IMR-90 (cell line): ENCODE results near the gene YBX2. TPM values are rescaled to one million over a fixed set of nuclear protein-coding genes. Genes with fewer than 3 reads are reported as not detected.
A peak's percentile ranks its signal among the peaks of the same experiment; 100 is the strongest.

Experiments used
- ATAC-seq: fragments of 200-7000 bp; cut with Tn5 transposase; 2 replicates; pipeline ENCODE4 v1.9.1; 2020; ENCODE audit warnings: low read depth, mild to moderate bottlenecking, moderate library complexity
- BruUV-seq: library from RNA; stranded (reverse); fragments of 400-500 nt; replicated peaks from 2 replicates; lab custom pipeline; 2021; lab: Mats Ljungman, UMichigan
- CTCF ChIA-PET: fragments of 300-600 bp; formaldehyde crosslinking; extraction: SDS; loops from one replicate; lab custom pipeline; 2021; ENCODE audit warnings: antibody characterized with exemption; lab: Yijun Ruan, JAX
- POLR2A ChIA-PET: fragments of 300-600 bp; sonication (Branson Sonifier 250); formaldehyde crosslinking; loops from one replicate; lab custom pipeline; 2022; ENCODE audit warnings: antibody characterized with exemption; ENCODE audit not compliant: unreplicated experiment; lab: Charles Lee
- DNase-seq: peaks from one replicate; pipeline ENCODE4 v3.0.0; 2013
- H2AFZ ChIP-seq: replicated peaks from 2 replicates; pipeline ENCODE3; 2013; ENCODE audit warnings: low read length, mild to moderate bottlenecking; ENCODE audit not compliant: poor library complexity
- H2AK5ac ChIP-seq: 2 replicates; pipeline ENCODE4 v1.6.1; 2013; ENCODE audit warnings: low read depth, low read length, inconsistent platforms
- H2AK9ac ChIP-seq: replicated peaks from 2 replicates; pipeline ENCODE3; 2013; ENCODE audit warnings: mild to moderate bottlenecking, low read depth, low read length, moderate library complexity; ENCODE audit not compliant: poor library complexity
- H2BK120ac ChIP-seq: 2 replicates; pipeline ENCODE4 v1.6.1; 2013; ENCODE audit warnings: low read depth, low read length, inconsistent platforms
- H2BK15ac ChIP-seq: 3 replicates; pipeline ENCODE4 v1.6.1; 2013; ENCODE audit warnings: low read depth, low read length, inconsistent platforms
- H2BK20ac ChIP-seq: 2 replicates; pipeline ENCODE4 v1.6.1; 2013; ENCODE audit warnings: low read depth, mild to moderate bottlenecking, inconsistent platforms, low read length, moderate library complexity
- H2BK5ac ChIP-seq: 2 replicates; pipeline ENCODE4 v1.6.1; 2013; ENCODE audit warnings: mild to moderate bottlenecking, low read depth, low read length, inconsistent platforms; ENCODE audit not compliant: poor library complexity, severe bottlenecking
- H3K14ac ChIP-seq: replicated peaks from 2 replicates; pipeline ENCODE4 v1.6.1; 2013; ENCODE audit warnings: low read depth, low read length, inconsistent platforms
- H3K18ac ChIP-seq: 2 replicates; pipeline ENCODE4 v1.6.1; 2013; ENCODE audit warnings: low read depth, low read length, control low read depth
- H3K23ac ChIP-seq: 2 replicates; pipeline ENCODE4 v1.6.1; 2013; ENCODE audit warnings: low read depth, low read length, inconsistent platforms
- H3K27ac ChIP-seq: 2 replicates; pipeline ENCODE4 v1.5.1; 2013; ENCODE audit warnings: mild to moderate bottlenecking, control low read depth, low read length; ENCODE audit not compliant: insufficient read depth
- H3K27me3 ChIP-seq: 2 replicates; pipeline ENCODE4 v1.6.1; 2013; ENCODE audit warnings: low read length; ENCODE audit not compliant: control insufficient read depth, insufficient read depth
- H3K36me3 ChIP-seq: 2 replicates; pipeline ENCODE4 v1.6.1; 2013; ENCODE audit warnings: low read length, mixed read lengths; ENCODE audit not compliant: control insufficient read depth, insufficient read depth
- H3K4ac ChIP-seq: 2 replicates; pipeline ENCODE4 v1.6.1; 2013; ENCODE audit warnings: low read depth, low read length, inconsistent platforms
- H3K4me1 ChIP-seq: 2 replicates; pipeline ENCODE4 v1.6.1; 2013; ENCODE audit warnings: low read length, mixed read lengths; ENCODE audit not compliant: control insufficient read depth, insufficient read depth
- H3K4me2 ChIP-seq: 2 replicates; pipeline ENCODE4 v1.6.1; 2013; ENCODE audit warnings: low read depth, mild to moderate bottlenecking, control low read depth, low read length, moderate library complexity
- H3K4me3 ChIP-seq: 2 replicates; pipeline ENCODE4 v1.5.1; 2013; ENCODE audit warnings: low read depth, mild to moderate bottlenecking, control low read depth, low read length, moderate library complexity; ENCODE audit not compliant: insufficient read depth
- H3K56ac ChIP-seq: 2 replicates; pipeline ENCODE4 v1.6.1; 2013; ENCODE audit warnings: low read length, inconsistent platforms; ENCODE audit not compliant: insufficient read depth; ENCODE audit errors: extremely low read depth
- H3K79me1 ChIP-seq, 2 experiments: 2 replicates each; pipeline ENCODE4 v1.6.1; 2013; ENCODE audit warnings: low read length in 2 of 2, inconsistent platforms in 1 of 2, low read depth in 1 of 2
- H3K9ac ChIP-seq: 2 replicates; pipeline ENCODE4 v1.6.1; 2013; ENCODE audit warnings: low read depth, low read length, control low read depth
- H3K9me1 ChIP-seq: 2 replicates; pipeline ENCODE4 v1.6.1; 2013; ENCODE audit warnings: low read length, inconsistent platforms; ENCODE audit not compliant: insufficient read depth
- H3K9me3 ChIP-seq: 2 replicates; pipeline ENCODE4 v1.6.1; 2013; ENCODE audit warnings: low read length; ENCODE audit not compliant: control insufficient read depth, insufficient read depth
- H4K20me1 ChIP-seq: 2 replicates; pipeline ENCODE4 v1.6.1; 2013; ENCODE audit warnings: low read length, inconsistent platforms; ENCODE audit not compliant: insufficient read depth
- H4K5ac ChIP-seq: 2 replicates; pipeline ENCODE4 v1.6.1; 2013; ENCODE audit warnings: mild to moderate bottlenecking, low read depth, low read length, control low read depth
- H4K8ac ChIP-seq, 2 experiments: 2 replicates each; pipeline ENCODE4 v1.6.1; 2013; ENCODE audit warnings: low read depth in 2 of 2, low read length in 2 of 2, control low read depth in 1 of 2, inconsistent platforms in 1 of 2
- H4K91ac ChIP-seq: 2 replicates; pipeline ENCODE4 v1.6.1; 2013; ENCODE audit warnings: low read depth, low read length, inconsistent platforms; ENCODE audit not compliant: insufficient read depth
- MXI1 ChIP-seq: IDR thresholded peaks from 2 replicates; pipeline ENCODE4 v1.6.1; 2012; ENCODE audit warnings: low read depth, mild to moderate bottlenecking, low read length, moderate library complexity, borderline replicate concordance
- RCOR1 ChIP-seq: IDR thresholded peaks from 2 replicates; pipeline ENCODE4 v1.6.1; 2012; ENCODE audit warnings: mild to moderate bottlenecking, low read length, improper control_type of control experiment; ENCODE audit not compliant: insufficient replicate concordance
- WGBS, 2 experiments: methylation state at CpG; one replicate each; pipeline versions ENCODE4 v1.1.5 to v1.1.7; 2013; ENCODE audit warnings: missing lambda C conversion rate in 2 of 2; ENCODE audit not compliant: insufficient read length in 1 of 2; ENCODE audit errors: extremely low coverage in 2 of 2; 5-methylcytosine and 5-hydroxymethylcytosine counted together
- dilution Hi-C: fragments of 300-500 bp; cut with HindIII; formaldehyde crosslinking; loops from one replicate; pipeline ENCODE4 v1.14.3; 2018; ENCODE audit warnings: low sequenced_read_pairs; ENCODE audit not compliant: unreplicated experiment
- in situ Hi-C: fragments of 300-500 bp; cut with MboI; formaldehyde crosslinking; loops from 3 replicates; pipeline ENCODE4 v1.14.3; 2019; ENCODE audit warnings: low sequenced_read_pairs, inconsistent platforms, mixed read lengths
- intact Hi-C: fragments of 100-400 bp; cut with micrococcal nuclease; formaldehyde crosslinking; loops from 2 replicates; pipeline ENCODE4 v1.10.0; 2022
- polyA plus RNA-seq, 3 experiments: library from polyadenylated mRNA; depleted of rRNA; stranded (reverse); fragments of >200 nt; gene quantifications; 2 replicates each; pipeline ENCODE4 v1.2.3, GENCODE V29; 2012; ENCODE audit warnings: low replicate concordance in 1 of 3
- total RNA-seq: library from RNA; depleted of rRNA; stranded (reverse); fragments of >200 nt; gene quantifications from 2 replicates; pipeline ENCODE4 v1.2.3, GENCODE V29; 2012

Gene YBX2
- total and polyA plus RNA-seq, 2 of the 4 experiments (the other 2 are of a cell fraction), result 0.17 TPM; not detected in 1

DNA sequence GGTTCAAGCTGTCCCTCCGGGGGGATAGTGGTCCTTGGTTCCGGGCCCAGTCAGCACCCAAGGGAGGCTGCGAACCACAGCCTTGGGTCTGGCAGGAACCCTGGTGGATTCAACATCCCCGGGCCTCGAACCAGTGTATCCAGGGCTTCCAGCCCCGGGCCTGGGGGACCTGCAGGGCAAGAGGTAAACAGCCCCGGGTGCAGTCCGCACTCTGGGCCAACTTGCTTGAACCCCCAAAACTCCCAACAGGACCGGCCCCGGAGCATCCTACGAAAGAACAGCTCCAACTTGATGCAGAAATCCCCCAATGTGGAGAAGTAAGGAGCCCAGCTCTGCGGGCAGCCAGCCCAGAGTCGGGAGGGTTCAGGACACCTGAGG is 36.2 kb upstream of the YBX2 start:
- Histone ChIP-seq H2BK15ac (0 out of 3 replicates have a peak overlapping the region, but pooled peaks have one; percentile 26), H3K23ac (peak overlapping the region; percentile 10; the same call in 1 of the 2 replicates), H3K18ac (no peak overlapping the region), H4K20me1 (no peaks in the 10 kb centered on the region), H3K4me2 (peak overlapping the region; percentile 90), H3K79me1 (peaks cover 10 to 21% of the 10 kb centered on the region in 2 experiments; a peak in 3 of 4 replicates), H2BK5ac (peak overlapping the region; percentile 65), H3K9me3 (no peaks in the 10 kb centered on the region), H3K56ac (no peak overlapping the region), H3K4me3 (peak overlapping the region; percentile 86), H3K4ac (peak overlapping the region; percentile 23; the same call in 1 of the 2 replicates), H3K9me1 (peaks cover 6% of the 10 kb centered on the region; the same call in 1 of the 2 replicates), H3K14ac (peak overlapping the region; percentile 62; the same call in 1 of the 2 replicates), H2AK5ac (peak overlapping the region; percentile 35; the same call in 1 of the 2 replicates), H4K8ac (peak overlapping the region; percentile 39 to 84; a peak in 3 of 4 replicates), H2AK9ac (peak overlapping the region; percentile 83), H4K5ac (peak overlapping the region; percentile 58), H2AFZ (peak overlapping the region; percentile 97), H2BK120ac (no peak overlapping the region), H4K91ac (0 out of 2 replicates have a peak overlapping the region, but pooled peaks have one; percentile 9), H3K4me1 (peaks cover 5% of the 10 kb centered on the region; the same call in 1 of the 2 replicates), H3K36me3 (peaks cover 7% of the 10 kb centered on the region), H3K27me3 (peaks cover 5% of the 10 kb centered on the region), H2BK20ac (no peak overlapping the region), H3K27ac (peak overlapping the region; percentile 72), H3K9ac (peak overlapping the region; percentile 55)
- dilution Hi-C loops, result no loop called here
- no CpG with 5 or more reads among the region's 13 CpGs for whole genome bisulfite sequencing, 2 experiments
- ChIA-PET CTCF (no interaction called here), POLR2A (no interaction called here)
- ATAC-seq (no peak), DNase-seq (no peak)
- TF ChIP-seq RCOR1, result no peak
- peak; percentile 4; the same call in 1 of the 2 replicates for TF ChIP-seq MXI1
- intact Hi-C loops, result no loop called here
- in situ Hi-C loops, result loop anchor here (5.0 kb wide), 1 partner anchor 53 kb away; no protein-coding TSS in a partner anchor
- no TSS peak for BruUV-seq
